Mesenteric fat pad (tissue), 1 donor: Measurements from ENCODE around the gene GIMAP5. TPM values are rescaled to one million over a fixed set of nuclear protein-coding genes. Genes with fewer than 3 reads are reported as not detected.

Experiments used
- total RNA-seq: library from RNA; stranded (reverse); fragmentation: NEBNext Ultra II Directional; extraction: Animal tissue kit (Norgen Biotek cat#: 25700); gene quantifications from one replicate; pipeline ENCODE4 v1.2.1, GENCODE V29; 2021
- donor health status: DM: yes; HTN: yes; CAD: no.

Gene GIMAP5
- total RNA-seq, 1 donor from 2014 or later, result 26.6 TPM

Other genes with a start within 250 kb of the GIMAP5 start
- 27.3 TPM for gene GIMAP7, start 222.5 kb upstream of the GIMAP5 start, total RNA-seq
- 49.4 TPM for gene GIMAP4, start 170.0 kb upstream of the GIMAP5 start, total RNA-seq
- 46.6 TPM for gene GIMAP6, start 105.0 kb upstream of the GIMAP5 start, total RNA-seq
- 12.5 TPM for gene GIMAP2, start 51.7 kb upstream of the GIMAP5 start, total RNA-seq
- gene GIMAP1, start 20.8 kb upstream of the GIMAP5 start, total RNA-seq, result 4.4 TPM
- 57.8 TPM for gene TMEM176B, start 62.9 kb downstream of the GIMAP5 start, total RNA-seq
- 64.3 TPM for gene TMEM176A, start 63.4 kb downstream of the GIMAP5 start, total RNA-seq
- 0.67 TPM for gene AOC1, start 115.1 kb downstream of the GIMAP5 start, total RNA-seq
- gene KCNH2, start 240.9 kb downstream of the GIMAP5 start, total RNA-seq, result 0.32 TPM